NCI-H1694 treated with DMSO at 0.1 percent for 48 hours (cell line): Measurements from ENCODE around the gene SNAP25.

Source experiments
- DNase-seq: peaks from one replicate; lab custom pipeline; 2025; lab: John Stamatoyannopoulos, UW

SNAP25 gene

DNA sequence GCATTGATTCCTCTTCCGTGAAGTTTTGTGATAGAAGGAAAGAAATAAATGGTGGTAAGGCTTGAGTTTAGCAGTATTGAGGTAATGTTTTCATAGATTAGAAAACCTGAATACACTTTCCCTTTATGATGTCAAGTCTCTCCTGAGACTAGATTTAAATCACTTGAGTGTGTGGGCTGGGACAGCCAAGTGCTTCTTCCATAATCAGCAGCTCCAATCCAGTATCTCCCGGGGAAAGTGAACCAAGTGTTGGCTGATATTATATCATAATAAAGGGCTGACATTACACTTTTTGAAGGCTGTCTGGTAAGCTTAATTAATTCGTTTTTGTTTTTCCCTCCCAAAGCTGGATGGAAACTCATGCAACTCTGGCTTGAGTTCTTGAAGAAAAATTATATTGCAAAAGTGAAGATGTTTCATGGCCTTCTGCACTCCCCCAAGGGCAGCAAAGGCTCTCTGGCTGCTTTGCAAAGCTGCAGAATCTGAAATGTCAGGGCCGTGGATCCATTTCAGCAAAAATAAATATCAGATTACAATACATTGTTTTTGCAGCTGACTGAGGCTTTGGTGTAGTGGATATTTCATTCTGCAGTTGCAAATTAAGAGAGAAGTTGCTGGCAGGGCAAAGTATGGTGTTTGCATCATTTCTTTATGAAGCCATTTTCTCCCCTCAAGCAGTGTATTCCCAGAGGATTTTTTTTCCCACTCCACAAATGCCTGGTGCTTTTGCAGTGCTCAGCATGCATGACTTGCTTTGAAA lies 114.2 kb downstream of the SNAP25 start:
- DNase-seq = peak; percentile 75

DNA sequence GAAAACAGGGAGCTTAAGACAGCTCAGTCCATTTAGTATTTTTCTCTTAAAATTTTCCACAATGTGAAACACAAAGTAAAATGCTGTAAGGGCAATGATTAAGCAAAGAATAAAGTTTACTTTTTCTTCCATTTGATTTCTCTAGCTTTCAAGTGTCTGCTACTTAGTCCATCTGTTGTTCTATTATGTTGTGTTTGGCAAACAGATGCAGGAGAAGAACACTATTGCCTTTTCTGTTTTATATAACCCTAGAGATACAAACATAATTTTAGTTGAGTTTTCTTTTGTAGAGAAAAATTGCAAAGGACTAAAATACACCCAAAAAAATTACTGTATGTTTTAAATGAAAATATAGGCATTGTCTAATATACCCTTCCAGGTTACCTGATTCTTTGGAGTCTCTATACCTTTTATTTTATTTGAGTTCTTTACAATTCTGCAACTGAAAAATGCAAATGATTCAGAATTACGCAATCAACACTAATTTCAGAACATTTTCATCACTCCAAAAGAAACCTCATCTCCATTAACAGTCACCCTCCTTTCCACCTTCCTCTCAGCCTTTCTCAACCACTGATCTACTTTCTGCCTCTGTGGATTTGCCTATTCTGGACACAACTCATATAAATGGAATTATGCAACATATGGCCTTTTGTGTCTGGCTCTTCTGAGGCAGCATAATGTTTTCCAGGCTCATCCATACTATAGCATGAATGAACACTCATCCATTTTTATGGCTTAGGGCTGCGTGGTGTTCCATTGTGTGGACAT lies 118.5 kb downstream of the SNAP25 start:
- DNase-seq = no peak

DNA sequence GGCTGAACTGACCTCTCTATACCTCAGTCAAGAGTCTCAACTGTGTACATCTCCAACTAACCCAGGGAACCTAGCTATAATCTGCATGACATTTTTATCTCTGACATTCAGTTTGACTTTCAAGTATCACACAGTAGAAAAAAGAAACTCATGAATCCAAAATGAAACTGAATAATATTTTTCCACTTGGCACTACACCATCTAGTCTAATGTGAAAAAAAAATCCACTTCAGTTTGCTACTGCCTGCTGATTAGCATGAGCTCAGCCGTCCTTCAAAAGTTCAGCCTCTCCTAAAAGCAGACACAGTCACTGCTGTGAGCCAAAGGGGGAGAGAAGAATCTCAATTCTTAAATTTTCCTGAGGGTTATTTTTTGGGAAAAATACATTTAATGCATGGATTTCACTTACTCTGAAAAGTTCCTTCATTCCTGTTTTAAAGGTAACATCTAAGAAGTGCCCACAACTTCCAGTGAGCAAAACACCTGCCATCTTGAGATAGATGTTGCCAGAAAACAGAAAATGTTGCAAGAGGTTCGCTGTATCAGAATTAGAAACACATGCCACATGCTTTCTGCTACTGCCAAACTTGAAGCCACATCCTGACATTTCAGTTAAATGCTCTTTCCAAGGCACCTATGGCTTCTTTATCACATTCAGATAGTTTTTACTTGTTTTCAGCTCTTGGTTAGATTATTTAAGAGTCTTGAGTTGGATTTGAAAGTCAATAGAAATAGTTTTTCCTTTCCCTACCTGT lies 120.0 kb downstream of the SNAP25 start:
- DNase-seq = no peak

DNA sequence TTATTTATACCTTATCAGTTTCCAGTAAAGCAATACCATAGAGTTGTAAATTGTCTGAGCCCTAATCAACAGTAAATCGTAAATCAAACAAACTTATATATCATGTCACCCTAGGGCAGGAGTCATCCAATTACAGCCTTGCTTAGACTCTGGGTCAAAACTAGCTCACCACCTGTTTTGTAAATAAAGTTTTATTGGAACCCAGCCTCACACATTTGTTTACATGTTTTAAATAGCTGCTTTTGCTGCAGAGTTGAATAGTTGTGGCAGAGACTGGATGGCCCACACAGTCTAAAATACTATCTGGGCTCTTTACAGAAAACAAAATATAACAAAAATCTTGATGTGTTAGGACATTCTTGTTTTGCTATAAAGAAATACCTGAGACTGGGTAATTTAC lies 121.0 kb downstream of the SNAP25 start:
- DNase-seq = no peak

- no peak for DNase-seq
Measured at GRCh38 chr20:10342152-10342551, 123.5 kb downstream of the SNAP25 start.

- no peak for DNase-seq
Measured at GRCh38 chr20:10344953-10345352, 126.3 kb downstream of the SNAP25 start.

- DNase-seq = no peak
Measured at GRCh38 chr20:10347086-10347880, 128.7 kb downstream of the SNAP25 start.

GRCh38 chr20:10349118-10349517 lies 130.5 kb downstream of the SNAP25 start:
- no peak for DNase-seq

GRCh38 chr20:10350188-10350842 lies 131.7 kb downstream of the SNAP25 start:
- no peak for DNase-seq

DNA sequence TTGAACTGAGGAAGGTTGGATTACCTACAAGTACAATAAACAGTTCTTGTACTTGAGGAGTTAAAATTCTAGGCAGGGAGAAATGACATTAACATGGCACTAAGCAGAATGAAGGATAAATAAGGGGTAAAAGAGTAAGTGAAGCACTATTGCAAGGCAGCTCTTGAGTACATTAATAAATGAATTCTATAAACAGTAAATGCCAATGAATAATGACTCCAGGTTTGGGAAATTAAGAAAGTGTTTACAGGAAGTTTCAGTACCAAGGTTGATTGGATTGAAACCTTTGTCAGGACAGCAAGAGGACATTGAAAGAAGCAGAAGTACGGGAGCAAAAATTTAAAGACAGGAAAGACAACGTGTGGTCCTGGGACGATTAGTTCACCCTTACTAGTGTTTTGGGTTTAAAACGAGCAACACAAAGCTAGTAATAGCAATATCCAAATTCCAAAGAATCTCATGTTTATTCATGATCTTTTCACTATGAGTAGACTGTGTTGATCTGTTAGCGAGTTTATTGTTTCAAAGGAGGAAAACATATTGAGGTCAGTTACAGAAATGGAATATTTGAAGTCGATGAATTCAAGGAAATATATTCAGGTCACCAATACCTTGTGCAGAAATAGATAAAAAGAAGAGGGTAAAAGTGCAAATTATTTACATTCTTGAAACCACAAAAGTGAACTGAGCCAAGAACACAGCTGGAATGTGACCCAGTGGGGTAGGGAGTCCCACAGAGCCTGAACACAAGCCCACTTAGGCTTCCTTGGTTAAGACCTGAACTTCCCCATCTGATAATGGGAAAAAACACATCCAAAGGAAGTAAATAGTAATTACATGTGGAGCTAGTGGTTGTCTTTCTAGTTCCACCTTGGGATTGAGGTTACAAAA lies 134.5 kb downstream of the SNAP25 start:
- no peak for DNase-seq

DNA sequence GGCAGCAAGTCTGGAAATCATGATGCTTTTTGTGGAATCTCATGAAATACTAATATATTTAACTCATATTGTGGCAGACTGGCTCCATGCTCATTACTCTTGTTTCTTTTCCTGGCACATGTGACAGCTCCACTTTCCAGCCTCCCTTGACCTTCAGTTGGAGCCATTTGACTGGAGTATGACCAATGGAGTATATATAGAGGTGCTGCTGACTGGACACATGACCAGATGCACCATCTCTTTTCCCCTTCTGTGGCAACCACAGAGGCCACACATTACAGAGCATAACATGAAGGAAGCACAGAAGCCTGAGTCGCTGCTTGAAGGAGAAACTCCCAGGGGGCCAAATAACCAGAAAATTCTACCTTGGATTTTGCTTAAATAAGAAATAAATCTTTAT lies 138.0 kb downstream of the SNAP25 start:
- DNase-seq = no peak
